Right atrium auricular region (tissue), 2 donors: Measurements from ENCODE around the gene RAI14. TPM values are rescaled to one million over a fixed set of nuclear protein-coding genes. Genes with fewer than 3 reads are reported as not detected.

Source experiments
- DNase-seq: peaks from one replicate; pipeline ENCODE4 v3.0.0-alpha.2; 2019; ENCODE audit warnings: low spot score
- H3K27ac ChIP-seq, 2 donors: fragments of 200-600 bp; sonication (generic); 1 replicate in 1 of 2; 2 replicates in 1 of 2; pipeline ENCODE4 v1.5.1; 2016 to 2019
- H3K27me3 ChIP-seq, 2 donors: fragments of 200-600 bp; sonication (generic); one replicate each; pipeline versions ENCODE4 v1.5.1 to v1.6.0; 2017 to 2019
- H3K36me3 ChIP-seq: fragments of 200-600 bp; sonication (generic); one replicate; pipeline ENCODE4 v1.5.1; 2016
- H3K4me1 ChIP-seq, 2 donors: fragments of 200-600 bp; sonication (generic); one replicate each; pipeline versions ENCODE4 v1.5.1 to v1.6.0; 2017 to 2019
- H3K4me3 ChIP-seq, 2 donors: fragments of 200-600 bp; sonication (generic); 1 replicate in 1 of 2; 2 replicates in 1 of 2; pipeline ENCODE4 v1.5.1; 2017 to 2019; ENCODE audit warnings: mild to moderate bottlenecking in 1 of 2, moderate library complexity in 1 of 2
- H3K9me3 ChIP-seq, 2 donors: fragments of 200-600 bp; sonication (generic); one replicate each; pipeline ENCODE4 v1.5.1; 2019
- total RNA-seq, 2 donors: library from RNA; depleted of rRNA; stranded (reverse); fragments of >200 nt; gene quantifications; one replicate each; pipeline ENCODE4 v1.1.0, GENCODE V29; 2016
- TF ChIP-seq, protein P1 (sequence below), 2 donors: fragments of 200-600 bp; sonication (generic); IDR thresholded peaks; one replicate each; pipeline ENCODE4 v1.5.1; 2019; ENCODE audit warnings: antibody characterized with exemption in 2 of 2

RAI14 gene
- total RNA-seq, 2 donors from 2014 or later, result 14.0 to 21.3 TPM

DNA sequence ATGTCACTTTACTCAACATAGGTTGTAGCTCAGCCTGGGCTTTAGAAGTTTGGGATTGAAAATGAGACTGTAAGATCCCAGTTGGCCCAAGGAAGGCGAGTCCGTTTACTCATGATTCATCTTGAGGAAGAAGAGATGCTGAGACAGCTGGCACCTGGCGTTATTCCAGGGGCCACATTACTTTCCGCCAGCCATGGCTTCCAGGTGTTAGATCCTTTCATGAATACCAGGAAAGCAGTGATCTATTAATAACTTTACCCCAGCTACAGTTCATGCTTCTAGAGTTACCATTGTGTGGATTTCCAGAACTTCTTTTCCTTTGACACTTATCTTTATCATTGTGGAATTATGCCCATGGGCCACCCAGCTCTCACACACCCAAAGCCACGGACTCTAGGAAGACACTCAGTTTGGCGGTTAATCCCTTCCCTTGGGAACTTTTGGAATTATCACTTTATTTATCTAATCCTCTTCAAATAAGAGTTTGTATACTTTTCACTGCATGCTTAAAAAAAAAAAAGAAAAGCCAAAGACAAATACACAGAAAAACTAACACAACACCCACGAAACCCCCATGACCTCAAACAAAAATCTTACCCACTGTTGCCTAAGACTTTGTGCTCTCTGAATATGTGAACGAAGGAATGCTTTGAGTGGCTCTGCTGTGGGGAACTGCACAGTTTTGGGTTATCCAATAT lies 26.9 kb downstream of the RAI14 start:
- TF ChIP-seq, protein P1, sequence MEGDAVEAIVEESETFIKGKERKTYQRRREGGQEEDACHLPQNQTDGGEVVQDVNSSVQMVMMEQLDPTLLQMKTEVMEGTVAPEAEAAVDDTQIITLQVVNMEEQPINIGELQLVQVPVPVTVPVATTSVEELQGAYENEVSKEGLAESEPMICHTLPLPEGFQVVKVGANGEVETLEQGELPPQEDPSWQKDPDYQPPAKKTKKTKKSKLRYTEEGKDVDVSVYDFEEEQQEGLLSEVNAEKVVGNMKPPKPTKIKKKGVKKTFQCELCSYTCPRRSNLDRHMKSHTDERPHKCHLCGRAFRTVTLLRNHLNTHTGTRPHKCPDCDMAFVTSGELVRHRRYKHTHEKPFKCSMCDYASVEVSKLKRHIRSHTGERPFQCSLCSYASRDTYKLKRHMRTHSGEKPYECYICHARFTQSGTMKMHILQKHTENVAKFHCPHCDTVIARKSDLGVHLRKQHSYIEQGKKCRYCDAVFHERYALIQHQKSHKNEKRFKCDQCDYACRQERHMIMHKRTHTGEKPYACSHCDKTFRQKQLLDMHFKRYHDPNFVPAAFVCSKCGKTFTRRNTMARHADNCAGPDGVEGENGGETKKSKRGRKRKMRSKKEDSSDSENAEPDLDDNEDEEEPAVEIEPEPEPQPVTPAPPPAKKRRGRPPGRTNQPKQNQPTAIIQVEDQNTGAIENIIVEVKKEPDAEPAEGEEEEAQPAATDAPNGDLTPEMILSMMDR (IDR thresholded peaks at IDR 0.05), result no peak
- Histone ChIP-seq H3K36me3 (no peaks in the 10 kb centered on the region), H3K9me3 (no peaks in the 10 kb centered on the region), H3K4me1 (peaks cover 0 to 52% of the 10 kb centered on the region in 2 donors), H3K4me3 (no peak overlapping the region), H3K27ac (no peak overlapping the region), H3K27me3 (no peaks in the 10 kb centered on the region)
- no peak for DNase-seq

DNA sequence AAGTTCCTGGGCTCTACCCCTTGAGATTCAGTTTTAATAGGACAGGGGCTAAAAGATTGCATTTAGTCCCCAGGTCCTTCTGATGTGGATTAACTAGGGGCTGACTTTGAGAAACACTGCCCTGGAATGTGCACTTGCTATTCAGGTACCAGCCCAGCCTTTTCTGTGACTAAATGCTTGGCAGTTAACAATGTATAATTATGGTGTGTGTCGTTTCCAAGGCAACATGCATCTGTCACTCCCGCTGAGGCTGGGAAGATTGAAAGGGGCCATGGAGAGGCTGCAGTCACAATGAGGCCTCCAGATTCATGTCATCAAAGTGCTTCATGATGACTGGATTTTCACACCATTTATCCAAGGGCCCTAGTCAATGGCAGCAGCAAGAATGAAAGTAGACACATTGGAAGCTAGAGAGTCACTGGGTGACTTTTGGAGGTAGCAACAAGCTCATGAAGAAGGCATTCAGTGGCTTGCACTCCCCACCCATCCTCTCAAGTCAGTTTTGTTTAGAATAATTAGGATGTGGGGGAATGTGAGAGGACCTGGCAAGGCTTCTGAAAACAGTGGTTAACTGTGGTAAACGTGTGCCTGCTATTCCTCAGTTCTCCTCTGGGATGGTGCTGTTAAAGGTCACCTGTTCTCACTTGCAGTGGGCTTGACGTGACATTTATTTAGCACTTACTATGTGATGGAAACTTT lies 28.3 kb downstream of the RAI14 start:
- no peak for DNase-seq

DNA sequence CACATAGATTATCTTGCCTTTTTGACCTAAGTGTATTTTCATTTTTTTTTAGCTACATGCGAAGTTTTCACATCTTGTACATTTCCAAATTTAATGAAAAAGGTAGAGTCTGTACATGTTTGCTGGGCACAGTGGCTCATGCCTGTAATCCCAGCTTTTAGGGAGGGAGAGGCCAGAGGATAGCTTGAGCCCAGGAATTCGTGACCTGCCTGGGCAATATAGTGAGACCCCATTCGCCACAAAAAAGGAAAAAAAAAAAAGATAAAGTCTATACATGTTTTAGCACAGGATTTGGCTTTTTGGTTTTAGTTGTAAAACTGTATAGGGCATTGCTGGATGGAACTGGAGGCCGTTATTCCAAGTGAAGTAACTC lies 28.8 kb downstream of the RAI14 start:
- Histone ChIP-seq H3K36me3 (no peaks in the 10 kb centered on the region), H3K9me3 (no peaks in the 10 kb centered on the region), H3K4me3 (no peak overlapping the region), H3K27ac (no peak overlapping the region), H3K4me1 (peaks cover 0 to 52% of the 10 kb centered on the region in 2 donors), H3K27me3 (no peaks in the 10 kb centered on the region)
- DNase-seq, result no peak
- TF ChIP-seq, protein P1 (IDR thresholded peaks at IDR 0.05), result no peak

More for the DNA sequence above, 28.3 kb downstream of the RAI14 start:
- no peak overlapping the region for H3K4me3 ChIP-seq
- no peaks in the 10 kb centered on the region for H3K36me3 ChIP-seq
- H3K4me1 ChIP-seq, result peaks cover 0 to 52% of the 10 kb centered on the region in 2 donors
- peak overlapping the region in 1 of 2 donors; percentile 33 for H3K27ac ChIP-seq
- H3K27me3 ChIP-seq, result no peaks in the 10 kb centered on the region
- TF ChIP-seq, protein P1 (IDR thresholded peaks at IDR 0.05), result no peak
- H3K9me3 ChIP-seq, result no peaks in the 10 kb centered on the region

DNA sequence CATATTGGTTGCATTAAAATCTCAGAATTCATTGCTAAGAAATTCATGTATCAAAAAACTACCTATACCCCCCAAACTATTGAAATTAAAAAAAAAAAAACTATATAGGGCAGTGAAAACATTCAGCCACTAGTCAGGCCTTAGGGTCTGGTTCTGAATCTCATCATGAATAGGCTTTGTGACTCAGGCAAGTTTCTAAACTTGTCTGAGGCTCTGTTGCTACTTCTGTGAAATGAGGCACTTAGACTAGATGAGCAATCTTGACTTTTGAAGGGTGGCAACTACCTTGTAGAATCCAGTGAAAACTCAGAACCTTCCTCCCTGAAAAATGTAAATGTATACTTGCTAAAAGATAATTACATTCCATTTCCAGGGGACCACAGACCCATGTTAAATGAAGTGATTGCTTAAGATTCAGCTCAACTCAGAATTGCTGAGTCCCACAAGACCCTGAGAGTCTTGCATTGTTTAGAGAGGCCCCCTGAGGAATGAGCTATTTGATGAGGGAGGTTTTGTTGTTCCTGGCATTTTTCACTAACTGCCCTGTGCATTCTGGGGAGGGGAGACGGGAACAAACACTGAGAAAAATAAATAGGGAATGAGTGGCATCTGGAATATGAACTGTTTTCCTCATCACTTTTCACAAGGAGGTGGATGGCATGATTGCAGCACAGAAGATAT lies 29.5 kb downstream of the RAI14 start:
- Histone ChIP-seq H3K36me3 (no peaks in the 10 kb centered on the region), H3K4me1 (peaks cover 0 to 52% of the 10 kb centered on the region in 2 donors), H3K27me3 (no peaks in the 10 kb centered on the region), H3K4me3 (no peak overlapping the region), H3K27ac (no peak overlapping the region), H3K9me3 (no peaks in the 10 kb centered on the region)
- TF ChIP-seq, protein P1 (IDR thresholded peaks at IDR 0.05), result no peak
- no peak for DNase-seq

DNA sequence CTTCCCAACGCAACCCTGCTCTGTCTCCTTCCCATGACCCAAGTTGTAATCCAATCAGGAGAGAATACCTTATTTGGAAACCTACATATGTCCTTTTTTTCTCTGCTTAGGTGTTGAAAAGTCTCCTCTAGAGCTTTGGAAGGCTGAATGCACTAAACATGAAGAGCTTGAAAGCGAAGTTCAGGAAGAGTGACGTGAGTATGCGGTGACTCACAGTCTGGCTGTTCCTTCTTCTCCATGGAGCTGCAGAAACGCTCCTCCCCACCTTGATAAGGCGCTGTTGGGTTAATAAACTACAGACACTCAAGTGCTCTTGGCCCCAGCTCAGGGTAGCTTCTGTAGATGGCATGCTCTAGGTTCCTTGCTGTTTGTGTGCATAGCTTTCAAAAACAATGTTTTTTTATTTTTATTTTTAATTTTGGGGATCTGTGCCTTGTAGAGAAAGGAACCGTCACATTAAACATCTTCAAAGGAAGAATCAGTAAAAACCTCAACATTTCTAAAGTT lies 30.7 kb downstream of the RAI14 start:
- Histone ChIP-seq H3K4me3 (no peak overlapping the region), H3K27me3 (no peaks in the 10 kb centered on the region), H3K4me1 (peaks cover 0 to 52% of the 10 kb centered on the region in 2 donors), H3K36me3 (no peaks in the 10 kb centered on the region), H3K27ac (peak overlapping the region in 1 of 2 donors; percentile 50), H3K9me3 (no peaks in the 10 kb centered on the region)
- DNase-seq, result peak; percentile 90
- TF ChIP-seq, protein P1 (IDR thresholded peaks at IDR 0.05), result no peak
